Smooth muscle cell (in vitro differentiated cells): ENCODE data around the gene LGALS14. TPM values are rescaled to one million over a fixed set of nuclear protein-coding genes. Genes with fewer than 3 reads are reported as not detected.

Experiments
- DNase-seq: peaks from one replicate; lab custom pipeline; 2025; ENCODE audit not compliant: unreplicated experiment; lab: John Stamatoyannopoulos, UW
- H2AFZ ChIP-seq: fragments of 200-600 bp; sonication (generic); 2 replicates; pipeline ENCODE4 v1.6.0; 2016; ENCODE audit warnings: antibody characterized with exemption, low read depth, mild to moderate bottlenecking
- H3F3A ChIP-seq: fragments of 200-600 bp; sonication (generic); 2 replicates; pipeline ENCODE4 v1.6.0; 2017; ENCODE audit warnings: antibody characterized with exemption, low read depth
- H3K27ac ChIP-seq: fragments of 200-600 bp; sonication (generic); 2 replicates; pipeline ENCODE4 v1.5.1; 2016; ENCODE audit warnings: low read depth, mild to moderate bottlenecking
- H3K27me3 ChIP-seq: fragments of 200-600 bp; sonication (generic); 2 replicates; pipeline ENCODE4 v1.6.1; 2016; ENCODE audit warnings: low read depth, mild to moderate bottlenecking
- H3K36me3 ChIP-seq: fragments of 200-600 bp; sonication (generic); 2 replicates; pipeline ENCODE4 v1.5.1; 2016; ENCODE audit warnings: low read depth
- H3K4me1 ChIP-seq: fragments of 200-600 bp; sonication (generic); 2 replicates; pipeline ENCODE4 v1.5.1; 2016; ENCODE audit warnings: low read depth
- H3K4me2 ChIP-seq: fragments of 200-600 bp; sonication (generic); 2 replicates; pipeline ENCODE4 v1.6.0; 2016; ENCODE audit warnings: mild to moderate bottlenecking
- H3K4me3 ChIP-seq: fragments of 200-600 bp; sonication (generic); 2 replicates; pipeline ENCODE4 v1.5.1; 2016; ENCODE audit warnings: mild to moderate bottlenecking
- H3K79me2 ChIP-seq: fragments of 200-600 bp; sonication (generic); 2 replicates; pipeline ENCODE4 v1.6.0; 2016; ENCODE audit warnings: low read depth, mild to moderate bottlenecking
- H3K9ac ChIP-seq: fragments of 200-600 bp; sonication (generic); 2 replicates; pipeline ENCODE4 v1.6.0; 2016; ENCODE audit warnings: low read depth
- H3K9me3 ChIP-seq: fragments of 200-600 bp; sonication (generic); replicated peaks from 2 replicates; pipeline ENCODE4 v1.5.1; 2016; ENCODE audit warnings: low read depth
- H4K20me1 ChIP-seq: fragments of 200-600 bp; sonication (generic); 2 replicates; pipeline ENCODE4 v1.6.0; 2016; ENCODE audit warnings: low read depth
- WGBS: methylation state at CpG from one replicate; pipeline ENCODE4 v1.1.7; 2016; ENCODE audit warnings: low lambda C conversion rate; 5-methylcytosine and 5-hydroxymethylcytosine counted together
- polyA plus RNA-seq: library from polyadenylated mRNA; unstranded; fragments of >200 nt; fragmentation: Nextera tagmentation; extraction: Ambion mirVana; gene quantifications from 2 replicates; pipeline ENCODE4 v1.2.1, GENCODE V29; 2016
- total RNA-seq: library from RNA; depleted of rRNA; stranded (reverse); fragments of >200 nt; gene quantifications from 2 replicates; pipeline ENCODE4 v1.2.3, GENCODE V29; 2014
- TF ChIP-seq, protein P1 (sequence below): fragments of 200-600 bp; sonication (generic); IDR thresholded peaks from 2 replicates; pipeline ENCODE4 v1.5.1; 2017; ENCODE audit warnings: borderline replicate concordance, mild to moderate bottlenecking, antibody characterized with exemption; ENCODE audit not compliant: insufficient read depth, poor library complexity, severe bottlenecking

LGALS14 gene
- total and polyA plus RNA-seq, 2 experiments from 2014 or later: not detected

DNA sequence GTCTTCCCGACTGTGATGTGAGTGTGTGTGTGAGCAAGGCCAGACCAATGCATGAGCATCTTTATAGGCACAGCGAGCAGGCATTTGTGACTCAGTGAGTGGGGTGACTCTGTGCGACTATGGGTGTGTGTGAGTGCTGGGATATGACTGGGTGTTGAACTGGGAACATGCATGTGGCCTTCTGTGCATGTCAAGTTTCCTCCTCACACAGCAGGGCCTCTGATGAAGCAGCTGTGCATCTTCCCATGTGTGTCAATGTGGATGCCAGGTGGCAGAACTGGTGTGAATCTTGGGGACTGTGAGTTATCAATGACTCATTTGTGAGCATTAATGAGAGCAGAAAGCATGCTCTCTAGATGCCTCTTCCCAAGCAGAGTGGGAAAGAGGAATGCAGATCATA, 12.1 kb upstream of the LGALS14 start:
- Histone ChIP-seq H3K79me2 (no peaks in the 10 kb centered on the region), H3K9ac (no peak overlapping the region), H2AFZ (no peak overlapping the region), H3K4me3 (no peak overlapping the region), H3K4me1 (no peaks in the 10 kb centered on the region), H3K36me3 (no peaks in the 10 kb centered on the region), H3F3A (no peaks in the 10 kb centered on the region), H3K9me3 (no peaks in the 10 kb centered on the region), H3K27me3 (no peaks in the 10 kb centered on the region), H3K27ac (no peak overlapping the region), H3K4me2 (no peak overlapping the region), H4K20me1 (no peaks in the 10 kb centered on the region)
- DNase-seq: no peak
- TF ChIP-seq, protein P1, sequence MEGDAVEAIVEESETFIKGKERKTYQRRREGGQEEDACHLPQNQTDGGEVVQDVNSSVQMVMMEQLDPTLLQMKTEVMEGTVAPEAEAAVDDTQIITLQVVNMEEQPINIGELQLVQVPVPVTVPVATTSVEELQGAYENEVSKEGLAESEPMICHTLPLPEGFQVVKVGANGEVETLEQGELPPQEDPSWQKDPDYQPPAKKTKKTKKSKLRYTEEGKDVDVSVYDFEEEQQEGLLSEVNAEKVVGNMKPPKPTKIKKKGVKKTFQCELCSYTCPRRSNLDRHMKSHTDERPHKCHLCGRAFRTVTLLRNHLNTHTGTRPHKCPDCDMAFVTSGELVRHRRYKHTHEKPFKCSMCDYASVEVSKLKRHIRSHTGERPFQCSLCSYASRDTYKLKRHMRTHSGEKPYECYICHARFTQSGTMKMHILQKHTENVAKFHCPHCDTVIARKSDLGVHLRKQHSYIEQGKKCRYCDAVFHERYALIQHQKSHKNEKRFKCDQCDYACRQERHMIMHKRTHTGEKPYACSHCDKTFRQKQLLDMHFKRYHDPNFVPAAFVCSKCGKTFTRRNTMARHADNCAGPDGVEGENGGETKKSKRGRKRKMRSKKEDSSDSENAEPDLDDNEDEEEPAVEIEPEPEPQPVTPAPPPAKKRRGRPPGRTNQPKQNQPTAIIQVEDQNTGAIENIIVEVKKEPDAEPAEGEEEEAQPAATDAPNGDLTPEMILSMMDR: no peak
- WGBS: 82% methylated on average over 3 of the region's 3 CpGs

DNA sequence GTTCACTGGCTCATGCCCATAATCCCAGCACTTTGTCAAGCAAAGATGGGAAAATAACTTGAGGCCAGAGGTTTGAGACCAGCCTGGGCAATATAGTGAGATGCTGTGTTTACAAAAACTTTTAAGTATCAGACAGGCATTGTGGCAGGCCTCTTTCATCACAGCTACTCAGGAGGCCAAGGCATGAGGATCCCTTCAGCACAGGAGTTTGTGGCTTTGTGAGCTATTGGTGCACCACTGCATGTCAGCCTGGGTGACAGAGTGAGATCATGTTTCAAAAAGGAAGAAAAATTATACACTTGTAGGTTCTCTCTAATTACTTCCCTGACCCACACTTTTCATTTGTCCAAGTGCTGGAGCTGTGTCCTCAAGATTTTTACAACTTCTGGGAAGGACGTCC, 11.5 kb upstream of the LGALS14 start:
- whole genome bisulfite sequencing: 75% methylated on average over 1 of the region's 1 CpG

DNA sequence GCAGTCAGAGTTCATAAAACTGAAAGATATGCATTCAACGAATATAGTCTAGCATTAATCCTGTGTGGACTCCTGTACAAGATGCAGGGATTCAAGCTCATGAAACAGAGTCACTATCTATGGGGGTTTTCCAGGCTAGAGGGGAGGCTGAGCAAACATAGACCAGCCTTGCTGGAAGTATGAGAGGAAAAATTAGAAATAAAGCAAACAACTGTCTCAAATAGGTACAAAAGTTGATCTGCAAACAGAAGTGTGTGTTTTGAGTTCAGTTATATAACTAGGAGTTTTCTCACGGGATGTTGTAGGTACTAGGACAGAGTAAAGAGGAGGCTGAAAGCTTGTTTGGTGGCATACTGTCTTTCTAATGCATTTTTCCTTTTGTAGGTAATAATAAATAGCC, 8.5 kb upstream of the LGALS14 start:
- TF ChIP-seq, protein P1: no peak
- no peaks in the 10 kb centered on the region for H3K36me3 ChIP-seq
- no peaks in the 10 kb centered on the region for H4K20me1 ChIP-seq
- no peaks in the 10 kb centered on the region for H3K79me2 ChIP-seq
- H3K9me3 ChIP-seq: no peaks in the 10 kb centered on the region
- no peak for DNase-seq
- H2AFZ ChIP-seq: no peak overlapping the region
- no peak overlapping the region for H3K4me3 ChIP-seq
- 83% methylated on average over 2 of the region's 2 CpGs for WGBS
- H3K4me1 ChIP-seq: no peaks in the 10 kb centered on the region
- no peaks in the 10 kb centered on the region for H3K27me3 ChIP-seq
- no peak overlapping the region for H3K27ac ChIP-seq
- no peaks in the 10 kb centered on the region for H3F3A ChIP-seq
- no peak overlapping the region for H3K9ac ChIP-seq
- no peak overlapping the region for H3K4me2 ChIP-seq

More for the DNA sequence above, 11.5 kb upstream of the LGALS14 start:
- no peaks in the 10 kb centered on the region for H3K9me3 ChIP-seq
- DNase-seq: no peak
- H3K4me2 ChIP-seq: no peak overlapping the region
- TF ChIP-seq, protein P1: no peak
- no peak overlapping the region for H3K4me3 ChIP-seq
- H4K20me1 ChIP-seq: no peaks in the 10 kb centered on the region
- H3F3A ChIP-seq: no peaks in the 10 kb centered on the region
- no peaks in the 10 kb centered on the region for H3K36me3 ChIP-seq
- no peak overlapping the region for H3K9ac ChIP-seq
- no peaks in the 10 kb centered on the region for H3K79me2 ChIP-seq
- H3K4me1 ChIP-seq: no peaks in the 10 kb centered on the region
- no peaks in the 10 kb centered on the region for H3K27me3 ChIP-seq
- no peak overlapping the region for H3K27ac ChIP-seq
- no peak overlapping the region for H2AFZ ChIP-seq

DNA sequence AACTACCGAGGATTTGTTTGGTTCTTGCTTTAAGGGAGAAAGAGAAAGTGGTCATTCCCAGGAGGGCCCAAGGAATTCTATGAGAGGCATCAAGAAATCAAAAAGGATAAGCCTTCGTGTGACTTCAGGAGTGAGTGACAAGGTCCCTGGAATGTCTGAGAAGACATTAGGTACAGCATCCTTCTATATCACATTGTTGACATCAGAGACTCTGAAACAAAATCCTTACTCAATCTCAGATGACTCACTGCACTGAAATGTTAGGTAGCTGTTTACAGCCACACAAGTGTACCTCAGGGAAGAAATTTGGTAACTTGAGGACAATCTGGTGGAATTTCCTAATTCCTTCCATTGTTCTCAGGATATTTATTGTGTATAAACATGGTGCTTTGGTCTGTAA, 7.9 kb upstream of the LGALS14 start:
- no peak overlapping the region for H3K9ac ChIP-seq
- no peaks in the 10 kb centered on the region for H3K79me2 ChIP-seq
- H4K20me1 ChIP-seq: no peaks in the 10 kb centered on the region
- no peak for DNase-seq
- no peaks in the 10 kb centered on the region for H3K4me1 ChIP-seq
- no peaks in the 10 kb centered on the region for H3K27me3 ChIP-seq
- no peak overlapping the region for H3K4me2 ChIP-seq
- TF ChIP-seq, protein P1: no peak
- no peaks in the 10 kb centered on the region for H3K9me3 ChIP-seq
- no peak overlapping the region for H2AFZ ChIP-seq
- no peaks in the 10 kb centered on the region for H3F3A ChIP-seq
- 58% methylated on average over 2 of the region's 2 CpGs for WGBS
- no peak overlapping the region for H3K27ac ChIP-seq
- no peak overlapping the region for H3K4me3 ChIP-seq
- H3K36me3 ChIP-seq: no peaks in the 10 kb centered on the region
